ENCODE data around the gene METTL22. TPM values are rescaled to one million over a fixed set of nuclear protein-coding genes. Genes with fewer than 3 reads are reported as not detected.

METTL22 gene
- polyA plus RNA-seq, 12 donors, result 12.1 to 30.3 (median 19.3) TPM; not detected in 1

DNA sequence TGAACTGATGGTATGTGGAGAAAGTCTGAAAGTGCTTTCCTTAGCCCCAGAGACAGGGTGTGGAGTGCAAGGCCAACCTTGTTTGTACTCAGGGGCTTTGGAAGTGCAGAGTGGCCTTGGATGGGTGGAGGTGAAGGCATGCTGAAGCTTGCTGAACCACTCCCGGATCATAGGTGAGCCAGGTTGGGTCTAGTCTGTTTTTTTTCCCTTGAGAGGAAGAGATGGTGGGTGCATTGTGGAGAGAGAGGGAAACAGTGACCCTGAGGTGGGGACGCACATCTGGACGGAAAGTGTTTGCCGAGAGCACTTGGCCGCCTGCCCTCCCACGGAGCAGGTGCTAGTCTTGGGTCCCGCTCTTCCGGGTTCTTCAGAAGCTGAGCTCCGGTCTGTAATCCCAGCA, 65.4 kb downstream of the METTL22 start:
- DNase-seq, result no peak

DNA sequence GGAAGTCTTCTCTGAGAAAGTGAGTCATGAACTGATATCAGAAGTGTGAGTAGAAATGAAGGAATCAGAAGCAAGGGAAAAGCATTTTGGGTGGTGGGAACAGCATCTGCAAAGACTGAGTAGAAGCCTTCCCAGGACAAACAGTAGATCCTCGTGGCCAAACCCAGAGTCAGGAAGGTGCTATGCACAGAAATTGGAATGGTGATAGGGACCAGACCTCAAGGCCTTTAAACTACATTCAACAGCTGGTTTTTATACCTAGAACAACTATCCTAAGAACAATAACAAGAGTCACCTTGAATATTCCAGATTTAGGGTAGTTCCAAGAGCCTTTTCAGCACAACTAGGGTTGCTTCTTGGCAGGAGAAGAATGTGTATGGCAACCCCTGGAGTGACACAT, 68.2 kb downstream of the METTL22 start:
- no peak for DNase-seq

DNA sequence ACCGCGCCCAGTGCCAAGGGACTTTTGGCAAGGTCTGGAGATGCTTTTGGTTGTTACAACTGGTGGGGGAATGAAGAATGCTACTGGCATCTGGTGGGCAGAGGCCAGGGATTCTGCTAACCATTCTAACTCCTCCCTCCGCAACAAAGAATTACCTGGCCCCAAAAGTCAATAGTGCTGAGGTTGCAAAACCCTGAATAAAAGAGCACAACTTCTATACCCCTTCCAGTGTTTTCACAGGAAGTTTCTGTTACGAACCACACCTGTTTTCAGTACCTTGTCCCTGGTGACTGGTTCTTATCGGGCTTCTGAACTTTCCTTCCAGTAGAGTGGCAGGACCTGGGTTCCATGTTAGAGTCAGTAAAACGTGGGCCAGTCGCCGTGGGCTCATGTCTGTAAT, 70.2 kb downstream of the METTL22 start:
- no peak for DNase-seq

DNA sequence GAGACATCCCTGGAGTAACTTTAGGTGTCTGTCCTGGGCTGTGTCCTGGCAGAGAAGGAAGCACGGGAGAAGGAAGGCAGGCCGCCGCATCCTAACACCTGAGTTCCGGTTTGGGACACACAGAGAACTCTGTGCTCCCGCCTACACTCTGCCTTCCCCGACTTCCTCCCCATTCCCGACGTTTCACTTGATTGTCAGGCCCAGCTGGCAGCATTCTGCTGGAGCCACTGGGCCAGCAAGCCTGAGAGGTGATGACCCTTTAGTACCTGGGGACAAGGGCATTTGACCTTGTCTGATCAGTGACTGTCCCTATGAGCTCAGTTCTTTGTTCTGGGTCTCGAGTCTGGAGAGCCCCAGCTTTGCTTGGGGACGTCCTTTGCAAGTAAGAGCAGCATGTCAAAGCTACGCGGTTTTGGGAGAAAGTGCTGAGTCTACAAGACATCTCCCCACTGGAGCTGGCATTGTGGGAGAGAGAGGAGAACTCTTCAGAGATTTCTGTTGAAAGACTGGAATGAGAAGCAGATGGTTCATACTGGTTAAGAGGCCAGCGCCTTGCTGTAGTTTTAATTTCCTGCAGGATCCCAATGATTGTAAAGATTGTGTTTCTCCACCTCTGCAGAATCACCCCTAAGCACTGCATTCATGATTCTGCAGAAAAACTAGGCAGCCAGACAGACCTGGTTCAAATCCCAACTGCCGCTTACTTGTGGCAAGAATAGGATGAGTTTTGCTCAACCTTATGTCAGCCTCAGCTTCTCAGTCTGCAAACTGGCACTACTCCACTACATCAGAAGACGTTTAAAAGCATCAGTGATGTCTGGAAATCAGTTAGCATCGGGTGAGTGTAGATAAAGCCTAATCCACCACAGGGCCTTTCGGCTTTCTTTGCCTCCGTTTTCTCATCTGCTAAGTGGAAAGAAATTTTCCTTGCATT, 73.6 kb downstream of the METTL22 start:
- no peak for DNase-seq

DNA sequence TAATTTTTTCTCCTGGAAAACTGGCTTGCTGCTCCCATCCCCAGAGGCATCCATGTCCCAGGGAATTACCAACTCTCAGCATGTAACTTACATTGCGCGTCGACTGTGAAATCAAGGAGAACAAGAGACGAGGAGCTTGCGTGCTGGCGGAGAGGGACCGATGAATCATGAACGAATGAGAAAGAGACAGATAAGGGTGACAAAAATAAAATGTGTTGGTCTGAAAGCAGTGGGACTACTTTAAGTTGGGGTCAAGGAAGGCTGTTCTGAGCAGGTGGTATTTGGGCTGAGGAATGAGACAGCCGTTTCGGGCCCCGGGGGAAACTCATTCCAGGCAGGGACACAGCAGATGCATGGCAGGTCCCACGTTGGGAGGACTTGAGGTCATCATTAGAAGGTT, 75.4 kb downstream of the METTL22 start:
- no peak for DNase-seq

DNA sequence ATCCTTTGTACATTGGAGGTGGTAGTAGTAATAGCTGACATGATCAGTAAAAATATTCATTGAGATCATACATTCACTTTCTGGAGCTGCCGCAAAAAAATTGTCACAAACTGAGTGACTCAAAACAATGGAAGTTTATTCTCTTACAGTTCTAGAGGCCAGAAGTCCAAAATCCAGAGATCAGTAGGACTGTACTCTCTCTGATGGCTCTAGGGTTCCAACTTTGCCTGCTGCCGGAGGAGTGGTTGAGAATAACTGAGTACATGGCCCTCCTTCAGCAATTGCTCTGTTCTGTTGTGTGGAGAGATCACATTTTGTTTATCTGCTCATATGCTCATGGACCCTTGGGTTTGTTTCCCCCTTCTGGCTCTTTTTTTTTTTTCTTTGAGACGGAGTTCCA, 76.5 kb downstream of the METTL22 start:
- DNase-seq, result no peak

Other genes starting within 250 kb of the METTL22 start
- gene TMEM114, start 31.2 kb upstream of the METTL22 start, polyA plus RNA-seq (ENCODE audit: insufficient read length in 12 of 12), result not detected
- gene ABAT, start 52.9 kb downstream of the METTL22 start, polyA plus RNA-seq (ENCODE audit: insufficient read length in 12 of 12), result 10 to 100 TPM in 11 of 12 donors, not detected in 1; 13.2 to 32.8 (median 19.9) TPM
- 10 to 100 TPM in 7 of 12 donors, 1 to 10 TPM in 4, not detected in 1; 8.3 to 13.8 (median 10.2) TPM for gene TMEM186, start 175.9 kb downstream of the METTL22 start, polyA plus RNA-seq (ENCODE audit: insufficient read length in 12 of 12)
- 10 to 100 TPM in 11 of 12 donors, not detected in 1; 14.4 to 36.8 (median 20.4) TPM for gene PMM2, start 176.1 kb downstream of the METTL22 start, polyA plus RNA-seq (ENCODE audit: insufficient read length in 12 of 12)
- gene CARHSP1, start 247.3 kb downstream of the METTL22 start, polyA plus RNA-seq (ENCODE audit: insufficient read length in 12 of 12), result 100 to 1,000 TPM in 6 of 12 donors, 10 to 100 TPM in 5, not detected in 1; 90.7 to 117 (median 102) TPM

Data from muscle of arm (tissue), 12 donors.